Measurements from ENCODE around the gene SVEP1.
"Not testable (repeated sequence)": the region's sequence is repeated elsewhere in the genome, so short reads cannot be mapped to it uniquely, and the experiment has no call there.

The SVEP1 gene

DNA sequence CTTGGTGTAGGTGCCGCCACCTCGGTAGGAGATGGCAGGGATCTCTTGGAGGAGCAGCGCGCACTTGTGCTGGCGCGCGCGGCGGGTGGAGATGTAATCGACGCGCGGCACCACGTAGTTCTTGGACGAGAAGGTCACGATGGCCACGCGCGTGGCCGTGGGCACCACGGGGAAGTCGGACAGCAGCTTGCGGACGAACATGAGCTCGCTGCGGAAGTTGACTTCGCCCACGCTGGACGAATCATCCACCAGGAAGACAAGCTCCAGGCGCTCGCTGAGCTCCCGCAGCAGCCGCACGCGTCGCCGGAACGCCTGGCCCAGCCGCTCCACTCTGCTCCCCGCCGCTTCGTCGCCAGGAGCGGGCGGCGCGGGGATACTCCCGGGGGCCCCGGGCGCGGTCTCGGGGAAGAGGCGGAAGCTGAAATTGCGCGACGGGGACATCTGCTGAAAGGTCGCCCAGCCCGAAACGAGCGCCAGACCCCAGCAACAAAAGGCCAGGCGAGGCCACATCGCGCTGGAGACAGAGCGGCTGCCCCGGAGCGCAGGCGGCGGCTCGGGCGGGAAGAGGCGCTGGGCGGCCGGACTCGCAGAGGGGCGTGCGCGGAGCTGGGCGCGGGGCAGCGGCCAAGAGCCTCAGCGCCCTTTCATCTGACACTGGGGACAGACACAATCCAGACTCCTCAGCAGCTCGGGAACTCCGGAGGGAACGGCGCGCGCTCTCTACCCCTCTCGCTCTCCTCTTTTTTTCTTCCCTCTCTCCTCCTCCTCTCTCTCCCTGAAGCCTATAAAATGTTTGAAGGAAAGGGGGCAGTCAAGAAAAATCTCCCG, at the start of gene SVEP1:
Gene SVEP1 (minus strand): TSS at position 708 of the 828 bp plus-strand sequence. CDS start 198 bp downstream, at position 510.
- DNase-seq = no peak

DNA sequence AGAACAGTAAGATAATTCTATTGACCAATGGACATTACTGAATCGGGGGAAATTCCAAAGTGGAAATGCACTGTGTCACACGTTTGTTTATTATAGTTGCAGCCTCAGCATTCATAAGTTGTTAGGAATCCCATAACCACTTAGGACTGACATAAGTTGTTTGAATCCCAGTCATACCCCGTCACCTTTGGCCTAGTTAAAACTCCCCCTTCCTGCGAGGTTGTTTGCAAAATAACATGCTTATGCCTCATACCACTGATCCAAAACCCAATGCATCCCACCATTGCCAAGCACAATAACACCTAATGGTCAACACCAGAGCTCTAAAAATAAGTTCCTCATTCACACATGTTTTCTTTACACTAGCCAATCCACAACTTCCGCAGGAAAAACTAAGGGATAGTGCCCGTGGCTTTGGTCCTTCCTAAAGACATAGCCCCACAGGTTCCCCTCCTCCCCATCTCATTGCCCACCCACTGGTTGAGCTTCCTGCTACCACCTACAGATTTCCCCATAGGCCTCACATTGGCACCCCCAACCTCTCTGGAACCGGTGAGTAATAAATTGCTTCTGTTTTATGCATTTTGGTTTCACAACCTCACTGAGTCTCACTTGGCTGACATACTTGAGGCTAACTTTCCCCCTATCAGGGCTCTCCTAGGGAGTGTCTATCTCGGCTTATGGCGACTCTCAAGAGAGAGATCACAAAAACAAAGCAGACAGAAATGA, 46.7 kb upstream of the SVEP1 start:
- no peak for DNase-seq

DNA sequence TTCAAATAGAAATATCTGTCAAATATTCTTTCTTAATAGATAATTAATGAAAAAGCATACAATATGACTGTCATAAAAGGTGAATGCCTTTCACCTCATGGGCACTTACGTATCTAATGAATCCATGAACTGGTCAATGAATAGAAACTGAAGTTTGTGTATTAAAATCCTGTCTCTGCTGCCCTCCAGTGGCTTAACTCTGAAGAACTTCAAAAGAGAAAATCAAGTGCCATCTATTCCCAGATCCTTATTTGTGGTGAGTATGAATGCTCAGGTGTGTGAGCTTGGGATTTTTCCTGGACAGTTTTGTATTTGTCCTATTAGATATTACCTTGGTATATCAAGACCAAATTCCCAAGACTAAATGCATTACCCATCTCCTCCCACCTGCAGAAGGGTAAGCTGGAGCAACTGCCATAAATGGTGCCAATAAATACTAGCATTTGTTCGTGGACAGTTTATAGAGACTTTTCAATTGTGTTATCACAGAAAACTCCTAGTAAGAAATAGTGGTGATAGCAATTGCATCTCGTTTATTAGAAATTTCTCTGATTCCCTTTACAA, 44.0 kb upstream of the SVEP1 start:
- no peak for DNase-seq

DNA sequence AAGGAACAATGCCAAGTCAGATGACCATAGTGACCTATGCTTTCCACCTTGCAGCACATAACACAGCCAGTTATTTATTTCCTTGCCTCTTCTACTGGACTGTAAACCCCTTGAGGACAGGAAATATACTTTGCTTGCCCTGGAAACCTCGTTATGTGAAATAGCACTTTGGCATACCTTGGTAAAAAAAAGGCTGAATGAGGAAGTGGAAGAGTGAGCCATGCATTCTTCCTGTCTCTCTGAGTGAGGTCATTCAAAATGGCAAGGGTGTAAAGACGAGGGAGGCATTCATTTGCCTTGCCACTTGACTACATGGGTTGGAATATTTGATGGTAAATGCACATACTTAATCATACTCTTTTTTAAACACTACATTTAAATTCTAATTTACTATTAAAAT, 42.8 kb upstream of the SVEP1 start:
- DNase-seq = no peak

DNA sequence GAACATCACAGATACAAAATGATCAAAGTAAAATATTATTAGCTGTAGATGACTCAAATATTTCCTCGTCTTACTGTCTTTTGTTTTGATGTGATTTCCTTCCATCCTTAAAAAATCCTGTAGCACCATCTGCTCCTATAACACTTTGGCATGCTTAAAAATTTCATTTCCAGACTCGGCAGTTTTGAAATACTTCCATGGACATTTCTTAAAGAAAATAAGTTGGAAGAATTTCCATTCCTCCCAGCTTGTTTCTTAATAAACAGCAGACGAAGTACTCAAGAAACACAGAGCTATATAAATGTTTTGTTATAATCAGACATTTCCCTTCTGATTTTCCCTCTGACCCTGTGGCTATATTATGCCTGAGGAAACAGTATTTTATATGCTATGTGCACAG, 41.2 kb upstream of the SVEP1 start:
- DNase-seq = no peak

DNA sequence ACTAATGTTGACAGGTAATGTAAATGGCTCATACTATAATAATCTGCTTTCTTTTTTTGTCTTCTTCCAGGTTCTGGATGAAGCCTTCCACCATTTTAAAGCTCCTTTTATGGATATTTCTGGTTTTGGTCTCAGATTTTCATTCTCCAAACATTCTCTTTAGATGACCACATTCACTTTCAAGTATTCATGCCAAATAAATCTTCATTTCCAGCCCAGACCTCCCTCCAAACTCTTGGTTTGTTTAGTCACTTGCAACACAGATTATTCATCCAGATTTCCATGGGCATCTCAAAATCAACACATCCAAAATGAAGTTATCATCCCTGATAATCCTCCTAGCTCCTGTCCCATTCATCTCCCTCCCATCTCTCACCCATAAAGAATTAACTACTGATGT, 40.3 kb upstream of the SVEP1 start:
- DNase-seq = no peak

DNA sequence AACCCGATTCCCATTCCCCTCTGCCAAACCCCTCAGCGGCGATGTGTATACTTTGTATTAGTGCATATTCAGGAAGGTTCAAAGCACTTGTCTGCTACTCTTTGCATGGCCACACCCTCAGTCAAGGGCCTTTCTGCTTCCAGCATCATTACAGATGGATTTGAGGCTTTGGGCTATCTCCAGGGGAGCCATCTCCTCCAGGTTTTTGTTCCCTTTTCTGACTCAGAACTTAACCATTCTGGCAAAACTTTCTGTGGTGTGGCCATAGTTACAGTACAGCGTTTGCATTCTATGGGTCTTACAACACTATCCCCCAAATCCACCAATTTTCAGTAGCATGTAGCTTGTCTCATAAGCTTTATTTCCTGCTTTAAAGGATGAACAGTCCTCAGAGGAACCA, 36.0 kb upstream of the SVEP1 start:
- DNase-seq = no peak

DNA sequence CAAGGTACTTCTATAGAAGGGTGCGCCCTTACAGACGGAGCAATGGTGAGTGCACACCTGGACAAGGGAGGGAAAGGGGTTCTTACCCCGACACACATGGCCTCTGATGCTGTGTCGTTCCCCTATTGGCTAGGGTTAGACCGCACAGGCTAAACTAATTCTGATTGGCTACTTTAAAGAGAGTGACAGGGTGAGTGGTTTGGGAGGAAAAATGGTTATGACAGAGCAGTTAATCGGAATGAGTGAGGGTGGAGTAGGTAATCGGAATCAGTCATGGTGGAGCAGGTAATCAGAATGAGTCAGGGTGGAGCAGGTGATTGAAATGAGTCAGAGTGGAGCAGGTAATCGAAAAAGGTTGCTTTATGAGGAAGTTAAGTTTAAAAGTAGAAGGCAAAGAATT, 35.0 kb upstream of the SVEP1 start:
- not testable (repeated sequence) for DNase-seq

DNA sequence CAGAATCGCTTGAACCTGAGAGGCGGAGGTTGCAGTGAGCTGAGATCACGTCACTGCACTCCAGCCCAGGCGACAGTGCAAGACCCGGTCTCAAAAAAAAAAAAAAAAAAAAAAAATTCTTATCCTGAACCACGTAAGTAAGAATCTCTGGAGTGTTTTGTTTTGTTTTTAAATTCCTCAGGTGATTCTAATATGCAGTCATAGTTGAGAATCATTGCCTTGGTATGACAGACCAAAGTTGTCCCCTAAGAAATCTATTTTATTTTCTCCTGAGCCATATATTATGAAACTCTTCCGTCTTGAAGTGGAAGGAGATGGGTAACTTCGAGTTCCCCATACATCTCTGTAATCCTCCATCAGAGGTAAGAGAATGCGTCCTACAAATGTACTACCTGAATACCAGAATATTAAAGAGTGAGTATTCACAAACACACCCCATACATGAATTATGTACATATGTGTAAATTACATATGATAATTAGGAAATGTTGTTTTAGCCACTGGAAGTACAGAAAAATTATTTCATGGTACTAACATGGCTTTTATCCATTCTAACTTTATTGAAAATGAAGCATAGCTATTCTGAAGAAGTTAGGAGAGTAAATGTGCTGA, 26.7 kb upstream of the SVEP1 start:
- no peak for DNase-seq

DNA sequence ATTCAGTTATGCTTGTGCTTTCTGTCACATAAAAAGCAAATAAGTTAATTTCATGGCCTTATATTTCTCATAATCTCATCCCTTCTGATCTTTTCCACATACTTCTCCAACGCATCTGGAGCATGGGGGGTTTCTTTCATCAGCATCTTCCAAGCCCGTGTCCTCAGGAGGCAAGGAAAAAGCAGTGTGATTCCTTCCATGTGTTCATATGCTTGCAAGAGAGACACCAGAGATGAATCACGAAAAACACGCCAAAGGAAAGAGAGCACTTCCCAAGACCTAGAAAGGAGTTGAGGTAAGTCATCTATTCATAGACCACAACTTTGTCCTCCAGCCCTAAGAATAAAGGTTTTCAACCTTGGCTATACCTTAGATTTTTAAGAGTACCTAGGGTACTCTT, 26.0 kb upstream of the SVEP1 start:
- DNase-seq = no peak

DNA sequence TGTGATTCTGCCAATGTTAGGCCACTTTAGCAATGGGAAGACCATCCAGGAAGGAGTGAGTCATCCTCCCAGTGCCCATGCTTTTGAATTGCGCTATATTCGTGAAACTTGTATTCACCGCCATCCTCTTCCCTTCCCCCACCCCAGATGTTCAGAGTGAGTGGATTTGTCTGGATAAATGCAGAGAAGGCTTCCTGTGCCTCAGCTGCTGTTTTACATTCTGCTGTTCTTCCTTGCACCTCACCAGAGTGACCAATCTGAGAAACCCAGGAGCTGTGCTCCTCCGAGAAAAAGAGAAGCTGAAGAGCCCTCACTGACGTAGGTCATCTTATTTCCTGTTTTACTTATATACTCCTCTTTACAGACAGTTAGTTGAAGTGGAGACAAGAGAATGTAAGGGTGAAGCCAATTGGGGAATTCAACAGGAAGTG, 24.6 kb upstream of the SVEP1 start:
- no peak for DNase-seq

DNA sequence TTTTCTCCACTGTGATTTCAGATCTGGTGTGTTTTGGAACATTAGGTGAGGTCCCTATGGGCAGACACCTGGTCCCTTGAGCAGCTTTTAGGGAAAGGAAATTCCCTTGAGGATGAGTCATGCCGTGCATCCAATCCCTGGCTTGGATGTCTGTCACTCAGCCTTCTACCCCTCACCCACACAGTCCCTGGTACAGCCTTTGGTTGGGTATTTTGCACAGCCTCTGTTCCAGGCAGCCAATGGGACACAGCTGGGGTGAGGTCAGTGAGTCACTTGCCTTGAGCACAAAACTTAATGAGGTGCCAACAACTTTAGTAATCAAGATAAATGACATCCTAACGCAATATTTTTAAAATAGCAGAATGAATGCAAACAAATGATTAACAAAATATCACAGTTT, 22.7 kb upstream of the SVEP1 start:
- DNase-seq = no peak

DNA sequence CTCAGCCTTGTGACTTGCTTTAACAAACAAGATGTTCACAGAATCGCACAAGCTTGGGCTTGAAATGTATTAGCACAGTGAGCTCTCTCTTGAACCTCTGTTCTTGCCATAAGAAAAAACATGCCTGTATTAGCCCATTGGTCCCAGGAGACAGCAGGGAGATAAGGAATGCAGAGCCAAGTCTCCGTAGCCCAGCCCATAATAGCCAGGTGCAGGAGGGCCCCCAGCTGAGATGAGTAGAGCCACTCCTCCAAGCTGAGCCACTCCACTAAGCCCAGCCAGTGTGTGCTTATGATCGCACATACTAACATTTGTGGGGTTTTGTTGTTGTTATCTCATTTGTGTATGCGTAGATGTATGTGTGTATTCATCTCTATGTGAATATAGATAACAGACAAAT, 21.6 kb upstream of the SVEP1 start:
- no peak for DNase-seq

DNA sequence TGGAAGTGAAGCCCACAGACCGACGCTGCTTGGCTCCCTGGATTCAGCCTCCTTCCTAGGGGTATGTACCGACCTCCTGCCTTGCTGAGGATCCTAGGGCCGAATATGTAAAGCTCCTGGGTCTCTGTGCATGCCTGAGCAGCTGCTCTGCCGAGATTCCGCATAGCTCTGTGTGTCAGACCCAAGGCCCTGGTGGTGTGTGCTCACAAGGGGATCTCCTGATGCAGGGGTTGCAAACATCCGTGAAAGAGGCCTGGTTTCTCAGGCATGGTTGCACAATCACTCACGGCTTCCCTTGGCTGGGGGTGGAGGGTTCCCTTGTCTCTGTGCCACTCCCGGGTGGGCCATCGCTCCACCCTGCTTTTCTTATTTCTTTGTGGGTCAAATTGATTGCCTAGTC, 19.9 kb upstream of the SVEP1 start:
- DNase-seq = no peak

DNA sequence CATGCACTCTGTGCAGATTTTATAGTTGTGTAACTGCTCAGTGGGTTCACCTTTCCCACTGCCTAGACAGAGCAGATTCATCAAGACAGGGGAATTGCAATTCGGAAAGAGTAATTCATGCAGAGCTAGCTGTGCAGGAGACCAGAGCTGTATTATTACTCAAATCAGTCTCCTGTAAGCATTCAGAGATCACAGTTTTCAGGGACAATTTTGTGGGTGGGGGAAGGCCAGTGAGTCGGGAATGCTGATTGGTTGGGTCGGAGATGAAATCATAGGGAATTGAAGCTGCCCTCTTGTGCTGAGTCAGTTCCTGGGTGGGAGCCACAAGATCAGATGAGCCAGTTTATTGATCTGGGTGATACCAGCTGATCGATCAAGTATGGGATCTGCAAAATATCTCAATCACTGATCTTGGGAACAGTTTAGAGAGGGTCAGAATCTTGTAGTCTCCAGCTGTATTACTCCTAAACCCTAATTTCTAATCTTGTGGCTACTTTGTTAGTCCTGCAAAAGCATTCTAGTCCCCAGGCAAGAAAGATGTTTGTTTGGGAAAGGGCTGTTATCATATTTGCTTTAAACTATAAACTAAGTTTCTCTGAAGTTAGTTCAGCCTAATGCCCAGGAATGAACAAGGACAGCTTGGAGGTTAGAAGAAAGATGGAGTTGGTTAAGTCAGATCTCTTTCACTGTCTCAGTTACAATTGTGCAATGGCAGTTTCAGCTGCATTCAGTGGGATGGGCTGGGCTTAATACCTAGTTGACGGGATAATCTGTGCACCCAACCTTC, 12.7 kb upstream of the SVEP1 start:
- no peak for DNase-seq

DNA sequence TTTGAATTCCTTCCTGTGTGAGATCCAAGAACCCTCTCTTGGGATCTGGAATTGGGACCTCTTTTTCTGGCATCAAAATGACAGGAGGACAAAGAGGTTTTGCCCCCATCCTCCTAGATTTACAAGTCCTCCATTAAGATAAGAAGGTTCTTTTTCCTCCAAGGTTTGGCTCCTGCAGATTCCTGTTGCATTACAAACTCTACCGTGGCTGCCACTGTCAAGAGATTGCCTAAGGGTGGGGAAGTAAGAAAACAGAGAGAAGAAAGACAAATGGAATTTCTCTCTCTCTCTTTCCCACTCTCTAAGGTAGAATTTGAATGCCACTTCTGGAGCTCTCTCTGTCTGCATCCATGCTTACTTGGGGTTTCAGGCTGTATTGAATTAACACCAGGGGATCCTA, 12.0 kb upstream of the SVEP1 start:
- DNase-seq = no peak

DNA sequence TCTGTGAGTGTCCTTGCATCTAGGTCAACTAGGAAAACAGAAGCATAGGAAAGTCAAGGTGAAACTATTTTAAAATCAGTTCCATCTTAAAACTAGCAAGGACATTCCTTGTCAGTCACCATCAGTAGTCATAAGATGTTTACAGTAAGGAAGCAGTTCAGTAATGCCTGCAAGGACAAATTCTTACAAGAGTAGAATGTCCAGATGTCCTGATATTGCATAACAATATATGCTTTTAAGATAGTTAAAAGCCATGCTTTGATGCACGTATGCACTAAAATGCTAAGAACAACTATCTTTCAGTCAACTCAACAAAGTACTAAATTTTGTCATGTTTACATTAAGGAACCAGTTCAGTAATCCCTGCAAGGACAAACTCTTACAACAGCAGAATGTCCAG, 11.3 kb upstream of the SVEP1 start:
- no peak for DNase-seq

DNA sequence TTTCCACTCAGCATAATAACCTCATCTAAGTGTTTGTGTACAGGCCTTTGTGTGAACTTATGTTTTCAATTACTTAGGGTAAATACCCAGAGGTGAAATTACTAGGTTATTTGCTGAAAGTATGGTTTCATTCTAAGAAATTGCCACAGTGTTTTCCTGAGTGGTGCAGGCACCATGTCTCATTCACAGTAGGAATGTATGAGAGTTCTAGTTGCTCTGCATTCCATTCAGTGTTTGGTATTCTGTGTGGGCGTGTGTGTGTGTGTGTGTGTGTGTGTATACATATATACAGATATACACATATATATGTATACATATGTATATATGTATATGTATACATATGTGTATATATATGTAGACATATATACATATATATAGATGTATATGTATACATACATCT, 8.8 kb upstream of the SVEP1 start:
- DNase-seq = no peak

DNA sequence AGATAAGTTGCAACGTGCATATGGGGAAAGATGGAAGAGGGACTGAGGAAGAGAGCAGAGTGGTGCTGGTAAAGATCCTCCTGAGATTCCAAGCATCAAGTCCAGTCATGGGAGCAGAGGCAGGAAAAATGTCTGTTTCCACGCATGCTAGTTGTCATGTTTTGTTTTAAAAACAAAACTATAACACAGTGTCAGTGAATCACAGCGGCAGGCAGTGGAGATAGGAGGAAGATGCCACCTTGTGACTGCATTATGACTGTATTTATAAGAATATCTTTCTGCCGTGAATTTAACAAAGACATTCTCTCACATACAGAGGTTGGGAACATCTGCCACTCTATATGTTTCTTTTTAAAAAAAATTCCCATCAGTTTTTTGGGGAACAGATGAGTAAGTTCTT, 3.7 kb upstream of the SVEP1 start:
- DNase-seq = no peak

DNA sequence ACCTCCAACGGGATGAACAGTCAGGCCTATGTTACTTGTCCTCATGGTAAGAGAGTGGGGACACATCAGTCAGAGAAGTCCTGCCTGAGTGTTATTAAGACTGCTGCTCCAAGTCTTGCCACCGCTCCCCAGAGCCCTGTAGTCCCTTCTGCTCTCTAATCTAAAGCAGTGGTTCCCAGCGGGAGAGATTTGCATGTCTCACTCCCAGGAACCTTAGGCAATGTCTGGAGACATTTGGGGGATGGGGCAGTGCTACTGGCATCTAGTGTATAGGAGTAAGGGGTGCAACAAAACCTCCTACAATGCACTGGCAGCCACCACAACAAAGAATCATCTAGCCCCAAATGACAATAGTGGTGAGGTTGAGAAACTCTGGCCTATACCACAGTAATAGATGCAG, 2.6 kb upstream of the SVEP1 start:
- DNase-seq = no peak

DNA sequence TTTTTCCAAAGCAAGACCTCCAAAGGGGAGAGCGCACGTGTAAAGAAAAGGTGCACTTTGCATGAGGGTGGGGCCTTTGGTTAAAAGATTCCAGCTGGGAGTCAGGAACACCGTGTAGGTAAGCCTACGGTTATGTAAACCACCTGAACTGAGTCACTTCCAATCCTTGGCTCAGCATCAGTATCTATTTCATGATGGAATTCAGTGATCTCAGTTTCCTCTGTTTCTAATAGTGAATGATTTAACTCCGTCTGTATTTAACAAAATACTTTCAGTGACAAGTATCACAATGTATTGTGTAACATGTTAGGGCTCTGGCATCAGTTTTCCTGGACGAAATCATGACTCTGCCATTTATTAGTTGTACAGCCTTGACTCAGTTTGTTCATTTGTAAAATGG, 1.3 kb upstream of the SVEP1 start:
- DNase-seq = no peak

DNA sequence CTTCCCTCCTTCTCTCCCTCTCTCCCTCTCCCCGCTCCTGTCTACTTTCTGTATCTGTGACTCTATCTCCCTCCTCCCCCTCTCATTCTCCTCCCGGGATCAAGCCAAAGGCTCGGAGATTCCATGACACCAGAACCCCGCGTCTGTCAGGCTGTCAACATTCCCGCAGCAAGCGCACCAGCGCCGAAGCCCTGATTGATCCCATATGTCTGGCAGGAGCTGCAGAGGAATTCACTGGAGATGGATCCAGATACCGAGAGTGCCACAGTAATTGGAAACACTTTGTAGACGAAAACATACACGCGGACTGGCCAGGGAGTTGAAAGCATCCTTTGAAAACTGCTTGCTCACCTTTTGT, 300 bp upstream of the SVEP1 start:
- no peak for DNase-seq

DNA sequence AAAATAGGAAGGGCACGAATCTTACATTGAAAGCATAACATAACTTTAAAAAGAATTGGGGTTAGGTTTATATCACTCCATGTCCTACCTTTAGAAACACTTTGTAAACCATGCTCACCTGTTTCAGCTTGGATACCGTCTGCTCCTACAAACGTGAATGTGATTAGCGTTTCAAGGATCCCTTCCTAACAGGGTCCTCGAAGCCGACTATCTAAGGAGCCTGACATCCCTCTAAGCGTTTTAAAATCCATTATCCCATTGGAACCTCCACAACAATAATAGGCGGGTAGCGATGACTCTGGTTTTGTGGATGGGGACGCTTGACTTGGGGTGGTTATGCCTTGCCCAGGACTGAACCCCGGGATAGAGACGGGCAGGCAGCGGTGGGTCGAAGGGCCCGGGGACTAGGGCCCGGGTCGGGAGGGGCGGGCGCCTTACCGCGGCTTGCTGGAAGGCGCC, 937 bp downstream of the SVEP1 start:
- no peak for DNase-seq

All from activated CD8-positive, alpha-beta memory T cell treated with anti-CD3 and anti-CD28 coated beads for 24 hours (primary cell).